ENCODE data around the gene BRD7. TPM values are rescaled to one million over a fixed set of nuclear protein-coding genes. Genes with fewer than 3 reads are reported as not detected.

Gene BRD7
- total and polyA plus RNA-seq, 2 of the 13 experiments (the other 11 are each of a cell fraction or from before 2014, with no cell fraction given): 82.3 to 149 TPM

DNA sequence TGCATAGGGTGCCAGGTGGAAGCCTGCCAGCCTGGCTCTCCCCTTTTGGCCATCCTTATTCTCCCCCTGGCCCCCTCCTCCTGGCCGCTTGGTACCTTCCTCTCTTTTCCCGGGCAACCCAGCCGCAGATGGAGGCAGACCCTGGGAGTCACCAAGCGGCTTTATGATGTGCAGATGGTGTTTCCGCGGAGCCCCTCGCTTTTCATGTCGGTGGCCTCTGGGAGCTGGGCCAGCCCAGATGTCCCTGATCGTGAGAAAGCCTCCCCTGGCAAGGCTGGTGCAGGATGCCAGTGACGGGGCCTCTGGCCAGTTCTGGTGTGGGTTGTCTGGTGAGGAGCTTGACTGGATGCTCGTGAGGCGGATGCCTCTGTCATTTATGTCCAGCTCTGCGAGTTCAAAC, 18.0 kb upstream of the BRD7 start:
- TF ChIP-seq ASH2L (IDR thresholded peaks at IDR 0.05; ENCODE audit: insufficient read length, low read depth, low read length) (no peak), ZNF720 (CRISPR knock-in tag; IDR thresholded peaks at IDR 0.05) (no peak), NAIF1 (CRISPR knock-in tag; IDR thresholded peaks at IDR 0.05; ENCODE audit: borderline replicate concordance) (no peak), ZC3H4 (CRISPR knock-in tag; IDR thresholded peaks at IDR 0.05; ENCODE audit: borderline replicate concordance) (no peak), ZNF501 (CRISPR knock-in tag; IDR thresholded peaks at IDR 0.05) (no peak), SPEN (CRISPR knock-in tag; IDR thresholded peaks at IDR 0.05; ENCODE audit: low read depth) (no peak), ZFP90 (CRISPR knock-in tag; IDR thresholded peaks at IDR 0.05; ENCODE audit: borderline replicate concordance) (no peak), ZFAT (CRISPR knock-in tag; conservative IDR thresholded peaks at IDR 0.05) (no peak), ZNF343 (CRISPR knock-in tag; IDR thresholded peaks at IDR 0.05) (no peak)
- TF ChIP-seq, protein P1, sequence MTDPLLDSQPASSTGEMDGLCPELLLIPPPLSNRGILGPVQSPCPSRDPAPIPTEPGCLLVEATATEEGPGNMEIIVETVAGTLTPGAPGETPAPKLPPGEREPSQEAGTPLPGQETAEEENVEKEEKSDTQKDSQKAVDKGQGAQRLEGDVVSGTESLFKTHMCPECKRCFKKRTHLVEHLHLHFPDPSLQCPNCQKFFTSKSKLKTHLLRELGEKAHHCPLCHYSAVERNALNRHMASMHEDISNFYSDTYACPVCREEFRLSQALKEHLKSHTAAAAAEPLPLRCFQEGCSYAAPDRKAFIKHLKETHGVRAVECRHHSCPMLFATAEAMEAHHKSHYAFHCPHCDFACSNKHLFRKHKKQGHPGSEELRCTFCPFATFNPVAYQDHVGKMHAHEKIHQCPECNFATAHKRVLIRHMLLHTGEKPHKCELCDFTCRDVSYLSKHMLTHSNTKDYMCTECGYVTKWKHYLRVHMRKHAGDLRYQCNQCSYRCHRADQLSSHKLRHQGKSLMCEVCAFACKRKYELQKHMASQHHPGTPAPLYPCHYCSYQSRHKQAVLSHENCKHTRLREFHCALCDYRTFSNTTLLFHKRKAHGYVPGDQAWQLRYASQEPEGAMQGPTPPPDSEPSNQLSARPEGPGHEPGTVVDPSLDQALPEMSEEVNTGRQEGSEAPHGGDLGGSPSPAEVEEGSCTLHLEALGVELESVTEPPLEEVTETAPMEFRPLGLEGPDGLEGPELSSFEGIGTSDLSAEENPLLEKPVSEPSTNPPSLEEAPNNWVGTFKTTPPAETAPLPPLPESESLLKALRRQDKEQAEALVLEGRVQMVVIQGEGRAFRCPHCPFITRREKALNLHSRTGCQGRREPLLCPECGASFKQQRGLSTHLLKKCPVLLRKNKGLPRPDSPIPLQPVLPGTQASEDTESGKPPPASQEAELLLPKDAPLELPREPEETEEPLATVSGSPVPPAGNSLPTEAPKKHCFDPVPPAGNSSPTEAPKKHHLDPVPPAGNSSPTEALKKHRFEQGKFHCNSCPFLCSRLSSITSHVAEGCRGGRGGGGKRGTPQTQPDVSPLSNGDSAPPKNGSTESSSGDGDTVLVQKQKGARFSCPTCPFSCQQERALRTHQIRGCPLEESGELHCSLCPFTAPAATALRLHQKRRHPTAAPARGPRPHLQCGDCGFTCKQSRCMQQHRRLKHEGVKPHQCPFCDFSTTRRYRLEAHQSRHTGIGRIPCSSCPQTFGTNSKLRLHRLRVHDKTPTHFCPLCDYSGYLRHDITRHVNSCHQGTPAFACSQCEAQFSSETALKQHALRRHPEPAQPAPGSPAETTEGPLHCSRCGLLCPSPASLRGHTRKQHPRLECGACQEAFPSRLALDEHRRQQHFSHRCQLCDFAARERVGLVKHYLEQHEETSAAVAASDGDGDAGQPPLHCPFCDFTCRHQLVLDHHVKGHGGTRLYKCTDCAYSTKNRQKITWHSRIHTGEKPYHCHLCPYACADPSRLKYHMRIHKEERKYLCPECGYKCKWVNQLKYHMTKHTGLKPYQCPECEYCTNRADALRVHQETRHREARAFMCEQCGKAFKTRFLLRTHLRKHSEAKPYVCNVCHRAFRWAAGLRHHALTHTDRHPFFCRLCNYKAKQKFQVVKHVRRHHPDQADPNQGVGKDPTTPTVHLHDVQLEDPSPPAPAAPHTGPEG (CRISPR knock-in tag; IDR thresholded peaks at IDR 0.05): no peak
- TF ChIP-seq, protein P2, sequence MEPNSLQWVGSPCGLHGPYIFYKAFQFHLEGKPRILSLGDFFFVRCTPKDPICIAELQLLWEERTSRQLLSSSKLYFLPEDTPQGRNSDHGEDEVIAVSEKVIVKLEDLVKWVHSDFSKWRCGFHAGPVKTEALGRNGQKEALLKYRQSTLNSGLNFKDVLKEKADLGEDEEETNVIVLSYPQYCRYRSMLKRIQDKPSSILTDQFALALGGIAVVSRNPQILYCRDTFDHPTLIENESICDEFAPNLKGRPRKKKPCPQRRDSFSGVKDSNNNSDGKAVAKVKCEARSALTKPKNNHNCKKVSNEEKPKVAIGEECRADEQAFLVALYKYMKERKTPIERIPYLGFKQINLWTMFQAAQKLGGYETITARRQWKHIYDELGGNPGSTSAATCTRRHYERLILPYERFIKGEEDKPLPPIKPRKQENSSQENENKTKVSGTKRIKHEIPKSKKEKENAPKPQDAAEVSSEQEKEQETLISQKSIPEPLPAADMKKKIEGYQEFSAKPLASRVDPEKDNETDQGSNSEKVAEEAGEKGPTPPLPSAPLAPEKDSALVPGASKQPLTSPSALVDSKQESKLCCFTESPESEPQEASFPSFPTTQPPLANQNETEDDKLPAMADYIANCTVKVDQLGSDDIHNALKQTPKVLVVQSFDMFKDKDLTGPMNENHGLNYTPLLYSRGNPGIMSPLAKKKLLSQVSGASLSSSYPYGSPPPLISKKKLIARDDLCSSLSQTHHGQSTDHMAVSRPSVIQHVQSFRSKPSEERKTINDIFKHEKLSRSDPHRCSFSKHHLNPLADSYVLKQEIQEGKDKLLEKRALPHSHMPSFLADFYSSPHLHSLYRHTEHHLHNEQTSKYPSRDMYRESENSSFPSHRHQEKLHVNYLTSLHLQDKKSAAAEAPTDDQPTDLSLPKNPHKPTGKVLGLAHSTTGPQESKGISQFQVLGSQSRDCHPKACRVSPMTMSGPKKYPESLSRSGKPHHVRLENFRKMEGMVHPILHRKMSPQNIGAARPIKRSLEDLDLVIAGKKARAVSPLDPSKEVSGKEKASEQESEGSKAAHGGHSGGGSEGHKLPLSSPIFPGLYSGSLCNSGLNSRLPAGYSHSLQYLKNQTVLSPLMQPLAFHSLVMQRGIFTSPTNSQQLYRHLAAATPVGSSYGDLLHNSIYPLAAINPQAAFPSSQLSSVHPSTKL (CRISPR knock-in tag; IDR thresholded peaks at IDR 0.05): no peak
- TF ChIP-seq, protein P3, sequence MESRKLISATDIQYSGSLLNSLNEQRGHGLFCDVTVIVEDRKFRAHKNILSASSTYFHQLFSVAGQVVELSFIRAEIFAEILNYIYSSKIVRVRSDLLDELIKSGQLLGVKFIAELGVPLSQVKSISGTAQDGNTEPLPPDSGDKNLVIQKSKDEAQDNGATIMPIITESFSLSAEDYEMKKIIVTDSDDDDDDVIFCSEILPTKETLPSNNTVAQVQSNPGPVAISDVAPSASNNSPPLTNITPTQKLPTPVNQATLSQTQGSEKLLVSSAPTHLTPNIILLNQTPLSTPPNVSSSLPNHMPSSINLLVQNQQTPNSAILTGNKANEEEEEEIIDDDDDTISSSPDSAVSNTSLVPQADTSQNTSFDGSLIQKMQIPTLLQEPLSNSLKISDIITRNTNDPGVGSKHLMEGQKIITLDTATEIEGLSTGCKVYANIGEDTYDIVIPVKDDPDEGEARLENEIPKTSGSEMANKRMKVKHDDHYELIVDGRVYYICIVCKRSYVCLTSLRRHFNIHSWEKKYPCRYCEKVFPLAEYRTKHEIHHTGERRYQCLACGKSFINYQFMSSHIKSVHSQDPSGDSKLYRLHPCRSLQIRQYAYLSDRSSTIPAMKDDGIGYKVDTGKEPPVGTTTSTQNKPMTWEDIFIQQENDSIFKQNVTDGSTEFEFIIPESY (CRISPR knock-in tag; IDR thresholded peaks at IDR 0.05): no peak
- Histone ChIP-seq H3K9me3 (ENCODE audit: low read length) (no peaks in the 10 kb centered on the region), H3K79me2 (ENCODE audit: insufficient read depth, low read length) (no peaks in the 10 kb centered on the region), H3K4me1 (ENCODE audit: insufficient read depth, low read length) (peaks cover 67% of the 10 kb centered on the region), H3K27me3 (ENCODE audit: control insufficient read depth in 1 of 2, insufficient read depth in 2 of 2, low read length in 2 of 2) (peaks cover 2 to 5% of the 10 kb centered on the region in 2 experiments; a peak in 4 of 5 replicates), H3K9ac (ENCODE audit: insufficient read depth, low read depth, low read length) (no peak overlapping the region), H4K20me1 (ENCODE audit: insufficient read depth, low read length) (no peaks in the 10 kb centered on the region), H3K27ac (ENCODE audit: extremely low read length, insufficient read depth, low read length) (no peak overlapping the region), H2AFZ (ENCODE audit: low read length) (no peak overlapping the region), H3K4me3 (replicated peaks in 1 of 3; ENCODE audit: insufficient read depth in 1 of 3, low read depth in 2 of 3, low read length in 3 of 3) (no peak overlapping the region), H3K36me3 (replicated peaks in 1 of 2; ENCODE audit: control insufficient read depth in 1 of 2, insufficient read depth in 2 of 2, low read length in 2 of 2) (no peaks in the 10 kb centered on the region), H3K4me2 (ENCODE audit: low read depth, low read length) (no peak overlapping the region)
- WGBS (ENCODE audit: low lambda C conversion rate): 63% methylated on average over 11 of the region's 13 CpGs
- in situ Hi-C loops (cut with HindIII; ENCODE audit: extremely low pct_ligation_motif_present, low pct_unique_long_range_greater_than_20kb) (no loop called here), intact Hi-C loops (cut with micrococcal nuclease; ENCODE audit: unreplicated experiment) (no loop called here)
- ChIA-PET CTCF (ENCODE audit: low intra/inter-chr PET ratio, low total read pairs) (no interaction called here), POLR2A (no interaction called here)
- DNase-seq (ENCODE audit: low spot score) (no peak), FAIRE-seq (no peak), ATAC-seq (no peak)
- no TSS peak for BruUV-seq (replicated peaks)

Measured in HepG2 (cell line).